Panc1 (cell line): ENCODE measurements around the gene UBTD1.

Experiments
- CTCF ChIP-seq: fragments of 450-650 bp; IDR thresholded peaks from 2 replicates; pipeline ENCODE4 v1.5.1; 2017; ENCODE audit warnings: mild to moderate bottlenecking
- POLR2AphosphoS5 ChIP-seq: IDR thresholded peaks from 2 replicates; pipeline ENCODE4 v1.6.1; 2012; ENCODE audit warnings: mild to moderate bottlenecking, low read depth, low read length, moderate library complexity
- SIN3A ChIP-seq: IDR thresholded peaks from 2 replicates; pipeline ENCODE4 v1.6.1; 2012; ENCODE audit warnings: low read depth, mild to moderate bottlenecking, low read length, moderate library complexity, borderline replicate concordance; ENCODE audit not compliant: insufficient read depth

GRCh38 chr10:97600616-97601015 is 101.9 kb downstream of the UBTD1 start:
- no peak for TF ChIP-seq CTCF
- no peak for TF ChIP-seq POLR2AphosphoS5
- no peak for TF ChIP-seq SIN3A
